Right lung (tissue), 10 donors: ENCODE results near the gene CFAP141. TPM values are rescaled to one million over a fixed set of nuclear protein-coding genes. Genes with fewer than 3 reads are reported as not detected.
"Not testable (repeated sequence)": the region's sequence is repeated elsewhere in the genome, so short reads cannot be mapped to it uniquely, and the experiment has no call there.

Experiments
- DNase-seq, 2 donors: peaks; one replicate each; pipeline ENCODE4 v3.0.0-alpha.2; 2013
- long read RNA-seq, 8 donors: transcript quantifications; one replicate each; lab custom pipeline, GENCODE V29; 2026
- polyA plus RNA-seq, 5 donors: library from polyadenylated mRNA; unstranded; fragments of 120-200 nt; gene quantifications; one replicate each; pipeline versions ENCODE4 v1.2.1 to v1.2.3, GENCODE V29; 2013; ENCODE audit warnings: inconsistent platforms in 1 of 5, low replicate concordance in 1 of 5; ENCODE audit not compliant: insufficient read length in 5 of 5, insufficient read depth in 1 of 5

The CFAP141 gene
- polyA plus RNA-seq = 1 to 10 TPM in 4 of 5 donors, not detected in 1; 2.7 to 6.5 (median 3.8) TPM
- long read RNA-seq, donor 1, transcript C1orf189-201 (4 exons, 387 nt) = major isoform, 8 of 8 reads
- long read RNA-seq, donor 1, partial matches to known transcripts = 0 of 8 reads
- long read RNA-seq, donor 1, other reads (novel, unspliced or antisense) = 0 of 8 reads
- long read RNA-seq, donor 2, partial matches to known transcripts = 0 of 1 reads
- long read RNA-seq, donor 2, other reads (novel, unspliced or antisense) = 0 of 1 reads
- long read RNA-seq, donor 3, partial matches to known transcripts = 0 of 1 reads
- long read RNA-seq, donor 3, other reads (novel, unspliced or antisense) = 0 of 1 reads
- long read RNA-seq, donor 4 = 0 reads
- long read RNA-seq, donor 5 = 0 reads
- long read RNA-seq, donor 6, partial matches to known transcripts = 0 of 3 reads
- long read RNA-seq, donor 6, other reads (novel, unspliced or antisense) = 0 of 3 reads
- long read RNA-seq, donor 7, partial matches to known transcripts = 0 of 1 reads
- long read RNA-seq, donor 7, other reads (novel, unspliced or antisense) = 0 of 1 reads
- long read RNA-seq, donor 8 = 0 reads

GRCh38 chr1:154206196-154206595 is at the start of gene CFAP141:
Gene CFAP141, minus strand, starts transcription at chr1:154206333. Its CDS starts 26 bp downstream, at chr1:154206307.
- DNase-seq = no peak

DNA sequence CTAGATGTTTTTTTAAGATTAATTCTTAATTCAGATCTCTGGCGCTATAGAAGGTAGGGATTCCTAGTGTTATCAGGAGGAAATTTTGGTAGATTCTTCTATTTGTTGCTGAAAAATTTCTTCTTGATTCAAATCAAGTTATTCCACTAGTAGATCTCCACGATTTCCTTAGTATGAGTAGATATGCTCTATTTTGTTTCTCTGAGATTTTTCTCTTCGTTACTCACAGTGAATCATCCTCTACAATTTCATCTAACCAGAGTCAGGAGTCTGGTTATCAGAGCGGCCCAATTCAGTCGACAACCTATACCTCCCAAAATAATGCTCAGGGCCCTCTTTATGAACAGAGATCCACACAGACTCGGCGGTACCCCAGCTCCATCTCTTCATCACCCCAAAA is 47.5 kb upstream of the CFAP141 start:
- no peak for DNase-seq

DNA sequence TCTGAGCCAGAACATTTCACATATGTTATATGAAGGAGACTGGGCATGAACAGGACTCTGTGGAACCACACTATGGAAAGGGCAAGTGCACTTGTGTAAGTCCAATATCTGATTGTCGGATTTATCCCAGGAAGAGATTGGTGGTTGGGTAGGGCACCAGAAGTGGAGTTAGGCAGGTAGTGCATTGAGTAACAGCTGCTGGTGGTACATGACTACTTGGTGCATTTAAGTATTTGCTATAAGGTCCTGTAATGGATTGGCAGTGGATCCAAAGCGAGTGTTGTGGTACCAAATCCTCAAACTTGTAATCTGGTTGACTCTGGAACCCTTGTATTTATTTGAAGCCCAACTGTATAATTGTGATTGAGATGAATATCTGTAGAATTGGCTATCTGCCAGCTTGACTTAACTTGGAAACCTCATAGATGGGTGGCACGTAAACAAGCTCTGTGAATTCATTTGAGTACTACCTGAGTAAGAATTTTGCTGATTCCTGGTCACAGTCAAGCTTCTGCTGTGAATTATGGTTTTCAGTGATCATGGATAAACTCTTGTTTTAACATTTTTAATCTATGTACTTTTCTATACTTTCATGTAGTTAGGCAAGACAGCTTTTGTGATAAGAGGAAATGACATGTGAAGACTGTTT is 35.7 kb upstream of the CFAP141 start:
- no peak for DNase-seq

- no peak for DNase-seq
These were observed 34.2 kb upstream of the CFAP141 start for GRCh38 chr1:154240294-154240833.

GRCh38 chr1:154239491-154239890 is 33.4 kb upstream of the CFAP141 start:
- no peak for DNase-seq

- no peak for DNase-seq
These were observed 31.9 kb upstream of the CFAP141 start for GRCh38 chr1:154237880-154238506.

DNA sequence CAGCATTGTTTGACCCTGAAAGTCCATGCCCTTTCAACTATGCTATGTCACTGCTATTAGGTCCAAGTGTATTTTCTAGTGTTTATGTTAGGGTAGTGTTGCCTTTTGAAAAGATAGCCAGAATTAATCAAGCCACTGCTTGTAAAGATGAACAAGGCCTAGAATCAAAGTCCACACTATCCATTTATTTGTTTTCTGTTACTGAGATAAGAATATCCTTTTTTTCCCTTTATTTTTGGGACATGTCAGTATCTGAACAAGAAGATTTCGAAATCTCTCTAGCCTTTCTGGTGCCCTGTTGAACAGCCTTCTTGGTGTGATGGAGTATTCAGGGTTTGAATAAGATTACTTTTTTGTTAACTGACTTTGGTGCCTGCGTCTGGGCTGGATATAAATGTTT is 31.3 kb upstream of the CFAP141 start:
- DNase-seq = no peak

DNA sequence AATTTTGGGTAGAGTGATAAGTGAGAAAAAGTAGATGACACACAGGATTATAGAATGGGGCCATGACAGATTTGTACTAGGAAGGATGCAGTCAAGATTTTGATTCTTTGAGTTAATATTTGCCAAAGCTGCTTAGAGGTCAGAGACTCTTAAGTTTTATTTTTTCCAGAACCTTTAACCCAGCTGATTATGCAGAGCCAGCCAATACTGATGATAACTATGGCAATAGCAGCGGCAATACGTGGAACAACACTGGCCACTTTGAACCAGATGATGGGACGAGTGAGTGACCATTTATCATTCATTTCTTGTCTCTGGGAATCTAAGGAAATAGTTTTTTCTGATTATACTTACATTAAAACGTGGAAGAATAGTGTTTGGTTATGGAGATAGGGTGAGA is 30.7 kb upstream of the CFAP141 start:
- no peak for DNase-seq

GRCh38 chr1:154233127-154233526 is 27.0 kb upstream of the CFAP141 start:
- not testable (repeated sequence) for DNase-seq

- not testable (repeated sequence) for DNase-seq
These were observed 25.0 kb upstream of the CFAP141 start for GRCh38 chr1:154231112-154231511.

- DNase-seq = no peak
These were observed 19.2 kb upstream of the CFAP141 start for GRCh38 chr1:154225370-154225769.

- DNase-seq = no peak
These were observed 17.5 kb upstream of the CFAP141 start for GRCh38 chr1:154223621-154224020.

- DNase-seq = no peak
These were observed 16.8 kb upstream of the CFAP141 start for GRCh38 chr1:154222918-154223317.

GRCh38 chr1:154222518-154222917 is 16.4 kb upstream of the CFAP141 start:
- no peak for DNase-seq

- peak; percentile 57 to 68 for DNase-seq
These were observed 15.3 kb upstream of the CFAP141 start for GRCh38 chr1:154221278-154222001.

- DNase-seq = no peak
These were observed 14.8 kb upstream of the CFAP141 start for GRCh38 chr1:154220970-154221277.

- peak; percentile 100 for DNase-seq
These were observed 14.2 kb upstream of the CFAP141 start, which contains the start of gene UBAP2L for GRCh38 chr1:154220071-154220969. Gene UBAP2L, plus strand, starts transcription at chr1:154220955. Its CDS starts 4,169 bp downstream, at chr1:154225124.

DNA sequence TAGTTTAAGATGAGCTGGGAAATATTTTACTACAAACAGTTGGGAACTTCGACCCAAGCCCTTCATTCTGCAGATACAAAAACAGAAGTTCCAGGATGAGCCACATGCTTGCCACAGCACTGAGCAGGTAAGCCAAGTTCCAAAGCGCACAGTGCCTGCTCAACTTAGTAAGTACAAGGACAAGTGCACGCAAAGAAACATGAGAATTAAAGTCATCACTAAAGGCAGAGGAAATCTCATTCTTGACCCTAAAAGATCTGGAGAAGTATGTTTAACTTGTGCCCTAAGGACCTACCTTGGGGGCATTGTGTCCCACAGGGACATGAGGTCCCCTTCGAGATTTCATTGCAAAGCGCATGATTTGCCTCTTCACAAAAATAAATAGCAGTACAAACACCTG is 13.4 kb upstream of the CFAP141 start:
- no peak for DNase-seq

DNA sequence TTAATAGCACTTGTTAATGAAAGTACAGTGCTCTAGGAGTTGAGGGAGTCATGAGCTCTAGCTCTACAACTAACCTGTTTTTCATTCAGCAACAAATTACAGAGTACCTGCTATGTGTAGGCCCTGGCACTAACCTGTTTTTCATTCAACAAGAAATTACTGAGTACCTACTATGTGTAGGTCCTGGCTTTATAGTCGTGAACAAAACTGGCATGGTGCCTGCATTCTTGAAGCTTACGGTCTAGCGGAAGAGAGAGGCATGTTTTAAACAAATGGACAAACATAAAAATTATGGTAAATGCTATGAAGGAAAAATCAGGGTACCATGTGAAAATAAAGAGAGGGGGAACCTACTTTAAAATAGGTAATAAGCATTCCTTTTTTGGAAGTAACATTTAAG is 12.4 kb upstream of the CFAP141 start:
- DNase-seq = no peak

GRCh38 chr1:154213274-154213673 is 7.1 kb upstream of the CFAP141 start:
- no peak for DNase-seq
